Stimulated activated CD4-positive, alpha-beta T cell treated with anti-CD3 and anti-CD28 coated beads, Interleukin-2, amount 100 ng/mL, for 4 hours (primary cell): ENCODE results near the gene GREM2.

Source experiments
- DNase-seq: peaks from one replicate; pipeline ENCODE4 v3.0.0-alpha.2; 2020; ENCODE audit warnings: low read depth

GREM2 gene

GRCh38 chr1:240455228-240455821, 156.6 kb downstream of the GREM2 start:
- no peak for DNase-seq

DNA sequence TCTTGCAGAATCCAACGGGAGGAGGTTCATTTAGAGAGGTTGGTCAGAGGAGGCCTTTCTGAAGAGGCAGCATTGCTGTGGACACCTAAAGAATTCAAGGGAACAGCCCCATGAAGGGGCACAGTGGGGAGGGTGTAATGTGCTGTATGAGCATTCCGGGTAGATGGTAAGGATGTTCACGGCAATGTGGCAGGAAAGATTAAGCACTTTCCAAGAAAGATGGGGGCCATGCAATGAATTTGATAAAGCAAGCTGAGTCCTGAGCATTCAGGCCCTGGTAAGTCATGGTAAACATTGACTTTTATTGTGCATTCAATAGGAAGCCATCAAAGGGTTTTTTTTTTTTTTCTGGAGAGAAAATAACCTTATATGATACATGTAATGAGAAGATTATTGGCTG, 166.6 kb downstream of the GREM2 start:
- DNase-seq, result no peak

GRCh38 chr1:240441669-240442068, 170.3 kb downstream of the GREM2 start:
- no peak for DNase-seq
